KMS-11 (cell line): Measurements from ENCODE around the gene NPAT.

Source experiments
- H2AFZ ChIP-seq: fragments of 200-600 bp; sonication (generic); 2 replicates; pipeline ENCODE4 v1.6.1; 2016; ENCODE audit warnings: antibody characterized with exemption, mixed run types, low read depth
- H3K27ac ChIP-seq: fragments of 200-600 bp; sonication (generic); 2 replicates; pipeline ENCODE4 v1.6.1; 2016; ENCODE audit warnings: mild to moderate bottlenecking, mixed run types
- H3K27me3 ChIP-seq: fragments of 200-600 bp; sonication (generic); 2 replicates; pipeline ENCODE4 v1.6.1; 2017; ENCODE audit warnings: mild to moderate bottlenecking, low read depth, mixed run types, moderate library complexity; ENCODE audit not compliant: insufficient read depth
- H3K36me3 ChIP-seq: fragments of 200-600 bp; sonication (generic); 2 replicates; pipeline ENCODE4 v1.6.1; 2017; ENCODE audit warnings: mild to moderate bottlenecking, mixed run types; ENCODE audit not compliant: insufficient read depth
- H3K4me1 ChIP-seq: fragments of 200-600 bp; sonication (generic); 2 replicates; pipeline ENCODE4 v1.6.1; 2016; ENCODE audit warnings: mild to moderate bottlenecking, low read depth, mixed run types; ENCODE audit not compliant: poor library complexity, severe bottlenecking
- H3K4me2 ChIP-seq: fragments of 200-600 bp; sonication (generic); 2 replicates; pipeline ENCODE4 v1.7.0; 2016; ENCODE audit warnings: mild to moderate bottlenecking, mixed run types
- H3K4me3 ChIP-seq: fragments of 200-600 bp; sonication (generic); IDR thresholded peaks from 2 replicates; pipeline ENCODE4 v1.6.1; 2017; ENCODE audit warnings: low read depth, low read length, mixed read lengths; ENCODE audit not compliant: insufficient read depth
- H3K79me2 ChIP-seq: fragments of 200-600 bp; sonication (generic); 2 replicates; pipeline ENCODE4 v1.6.1; 2016; ENCODE audit warnings: low read depth, mixed run types; ENCODE audit not compliant: insufficient read depth
- H3K9ac ChIP-seq: fragments of 200-600 bp; sonication (generic); 2 replicates; pipeline ENCODE4 v1.6.1; 2016; ENCODE audit warnings: mild to moderate bottlenecking, mixed run types
- H4K20me1 ChIP-seq: fragments of 200-600 bp; sonication (generic); 2 replicates; pipeline ENCODE4 v1.6.1; 2016; ENCODE audit warnings: mild to moderate bottlenecking, mixed run types; ENCODE audit not compliant: insufficient read depth
- CTCF ChIP-seq: fragments of 200-600 bp; sonication (generic); conservative IDR thresholded peaks from 2 replicates; pipeline ENCODE4 v1.6.1; 2017; ENCODE audit warnings: low read depth, mild to moderate bottlenecking, antibody characterized with exemption, low read length, moderate library complexity, mixed read lengths

The NPAT gene

DNA sequence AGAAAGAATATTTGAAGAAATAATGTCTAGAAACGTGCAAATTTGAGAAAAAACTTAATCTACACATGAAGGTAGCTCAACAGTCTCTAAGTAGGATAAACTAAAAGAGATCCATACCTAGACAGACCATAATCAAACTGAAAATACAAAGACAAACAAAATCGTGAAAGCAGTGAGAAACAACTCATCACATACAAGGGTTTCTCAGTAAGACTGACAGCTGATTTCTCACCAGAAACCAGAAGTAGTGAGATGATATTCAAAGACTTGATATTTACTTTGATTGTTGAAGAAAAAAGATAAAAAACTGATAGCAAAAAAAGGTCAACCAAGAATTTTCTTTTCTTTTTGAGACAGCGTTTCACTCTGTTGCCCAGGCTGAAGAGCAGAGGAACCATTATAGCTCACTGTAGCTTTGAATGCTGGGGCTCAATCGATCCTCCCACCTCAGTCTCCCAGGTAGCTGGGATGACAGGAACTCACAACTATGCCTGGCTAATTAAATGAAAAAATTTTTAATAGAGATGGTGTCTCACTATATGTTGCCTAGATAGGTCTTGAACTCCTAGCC lies 17.4 kb downstream of the NPAT start:
- Histone ChIP-seq H3K4me3 (no peak overlapping the region), H3K4me1 (peaks cover 8% of the 10 kb centered on the region), H4K20me1 (no peaks in the 10 kb centered on the region), H2AFZ (no peak overlapping the region), H3K79me2 (no peaks in the 10 kb centered on the region), H3K4me2 (no peak overlapping the region), H3K27ac (no peak overlapping the region), H3K9ac (no peak overlapping the region), H3K36me3 (no peaks in the 10 kb centered on the region), H3K27me3 (no peaks in the 10 kb centered on the region)
- no peak for TF ChIP-seq CTCF

DNA sequence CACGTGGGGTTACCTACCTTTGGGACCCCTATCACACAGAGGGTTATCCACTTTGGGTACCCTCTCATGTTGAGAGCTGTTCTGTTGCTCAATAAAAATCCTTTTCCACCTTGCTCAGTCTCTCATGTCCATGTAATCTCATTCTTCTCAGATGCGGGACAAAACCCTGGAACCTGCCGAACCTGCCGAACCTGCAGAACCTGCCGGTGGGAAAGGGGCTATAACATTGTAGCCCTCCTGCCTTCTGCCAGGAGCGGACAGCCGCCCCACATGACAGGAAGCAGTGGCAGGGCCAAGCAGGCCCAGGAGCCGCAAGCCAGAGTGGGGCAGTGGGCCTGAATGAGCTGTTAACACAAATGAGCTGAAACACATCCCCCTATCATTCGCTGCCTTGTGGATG lies 18.1 kb downstream of the NPAT start:
- no peaks in the 10 kb centered on the region for H3K36me3 ChIP-seq
- no peaks in the 10 kb centered on the region for H3K27me3 ChIP-seq
- no peaks in the 10 kb centered on the region for H4K20me1 ChIP-seq
- H3K4me3 ChIP-seq, result no peak overlapping the region
- H3K4me2 ChIP-seq, result no peak overlapping the region
- no peak for TF ChIP-seq CTCF
- no peak overlapping the region for H3K27ac ChIP-seq
- no peak overlapping the region for H2AFZ ChIP-seq
- H3K79me2 ChIP-seq, result no peaks in the 10 kb centered on the region
- H3K9ac ChIP-seq, result no peak overlapping the region
- H3K4me1 ChIP-seq, result peaks cover 8% of the 10 kb centered on the region

GRCh38 chr11:108203075-108203474 lies 19.4 kb downstream of the NPAT start:
- H3K4me1 ChIP-seq, result peaks cover 10% of the 10 kb centered on the region
- no peaks in the 10 kb centered on the region for H3K36me3 ChIP-seq
- TF ChIP-seq CTCF, result no peak
- no peak overlapping the region for H3K4me3 ChIP-seq
- H4K20me1 ChIP-seq, result no peaks in the 10 kb centered on the region
- H3K27ac ChIP-seq, result no peak overlapping the region
- no peaks in the 10 kb centered on the region for H3K79me2 ChIP-seq
- H3K9ac ChIP-seq, result no peak overlapping the region
- no peak overlapping the region for H3K4me2 ChIP-seq
- no peaks in the 10 kb centered on the region for H3K27me3 ChIP-seq
- H2AFZ ChIP-seq, result no peak overlapping the region

DNA sequence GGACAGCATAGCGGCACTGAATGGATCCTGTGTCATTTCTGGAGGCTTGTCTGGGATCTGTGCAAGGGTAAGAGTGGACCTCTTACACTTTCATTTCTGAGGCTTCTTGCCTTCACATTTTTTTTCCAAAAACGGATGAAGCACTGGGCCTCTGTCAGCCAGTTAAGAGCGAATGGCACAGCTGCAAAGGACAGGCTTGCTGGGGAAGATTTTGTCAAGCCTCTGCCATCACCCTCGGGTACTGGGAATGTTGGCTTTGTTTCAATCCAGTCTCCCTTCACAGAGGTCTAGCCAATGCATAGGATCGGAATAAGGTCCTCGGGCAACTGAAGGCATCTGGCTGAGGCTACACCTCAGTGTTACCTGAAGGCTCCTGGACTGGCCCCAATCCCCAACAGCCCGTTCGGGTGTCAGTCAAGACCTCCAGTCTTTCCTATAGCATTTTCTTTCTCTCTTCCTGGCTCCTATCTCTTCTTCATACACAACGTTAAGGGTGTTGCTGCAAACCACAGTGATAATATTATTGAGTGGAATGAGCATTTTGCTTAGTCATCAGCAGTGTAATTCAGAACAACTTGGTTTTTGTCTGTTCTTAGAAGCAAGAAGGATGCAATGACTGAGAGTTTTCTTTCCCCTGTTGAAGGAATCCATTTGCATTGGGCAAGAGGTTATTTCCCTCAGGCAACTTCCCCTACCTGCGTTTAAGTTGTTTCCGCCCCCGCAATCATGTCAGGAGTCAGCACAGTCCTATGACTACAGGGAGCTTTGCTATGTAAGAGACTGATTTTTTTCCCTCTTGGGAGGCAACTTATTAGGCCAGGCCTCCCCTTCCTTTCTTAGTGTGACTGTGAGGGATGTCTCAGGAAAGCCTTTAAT lies 22.8 kb downstream of the NPAT start:
- Histone ChIP-seq H3K27me3 (no peaks in the 10 kb centered on the region), H2AFZ (no peak overlapping the region), H4K20me1 (no peaks in the 10 kb centered on the region), H3K79me2 (no peaks in the 10 kb centered on the region), H3K36me3 (no peaks in the 10 kb centered on the region), H3K27ac (no peak overlapping the region), H3K4me2 (no peak overlapping the region), H3K9ac (no peak overlapping the region), H3K4me1 (peaks cover 37% of the 10 kb centered on the region), H3K4me3 (no peak overlapping the region)
- no peak for TF ChIP-seq CTCF
